ENCODE data around the gene CFAP54. TPM values are rescaled to one million over a fixed set of nuclear protein-coding genes. Genes with fewer than 3 reads are reported as not detected.

The CFAP54 gene
- total RNA-seq, 6 experiments from 2014 or later = 0.09 to 0.34 (median 0.13) TPM

DNA sequence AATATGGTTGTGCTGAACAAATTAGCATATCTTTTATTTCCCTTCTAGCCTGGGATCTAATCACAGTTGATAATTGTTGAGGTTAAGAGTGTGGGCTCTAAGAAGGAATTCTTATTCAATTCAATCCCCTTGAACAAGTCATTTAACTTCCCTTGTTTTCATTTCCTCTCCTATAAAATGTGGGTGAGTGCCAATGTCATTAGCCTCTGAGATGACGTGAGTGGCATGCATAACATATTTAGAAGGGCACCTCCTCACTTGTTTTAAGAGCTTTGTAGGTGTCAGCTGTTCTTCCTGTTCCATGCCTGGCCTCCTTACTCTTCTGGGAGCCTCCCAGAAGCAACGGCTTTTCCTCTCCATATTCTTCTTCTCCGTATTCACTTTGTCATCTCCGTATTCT, 262.2 kb downstream of the CFAP54 start:
- no peak overlapping the region for H3K27ac ChIP-seq
- no peaks in the 10 kb centered on the region for H3K4me1 ChIP-seq
- no peaks in the 10 kb centered on the region for H3K9me3 ChIP-seq
- 50% methylated on average over 4 of the region's 4 CpGs for WGBS (ENCODE audit: insufficient coverage, low coverage, low lambda C conversion rate, missing lambda C conversion rate)
- no peak overlapping the region for H3K4me3 ChIP-seq
- H3K36me3 ChIP-seq = no peaks in the 10 kb centered on the region
- TF ChIP-seq POLR2A (IDR thresholded peaks at IDR 0.05) = no peak
- TF ChIP-seq CTCF (IDR thresholded peaks at IDR 0.05) = no peak
- H3K27me3 ChIP-seq = no peaks in the 10 kb centered on the region
- ATAC-seq (no peak), DNase-seq (no peak)
- intact Hi-C loops (cut with DNase I) = no loop called here

GRCh38 chr12:96752211-96752610, 262.8 kb downstream of the CFAP54 start:
- Histone ChIP-seq H3K27me3 (no peaks in the 10 kb centered on the region), H3K9me3 (no peaks in the 10 kb centered on the region), H3K27ac (no peak overlapping the region), H3K36me3 (no peaks in the 10 kb centered on the region), H3K4me3 (no peak overlapping the region), H3K4me1 (no peaks in the 10 kb centered on the region)
- intact Hi-C loops (cut with DNase I) = no loop called here
- TF ChIP-seq CTCF (IDR thresholded peaks at IDR 0.05) = no peak
- no peak for TF ChIP-seq POLR2A (IDR thresholded peaks at IDR 0.05)
- ATAC-seq = no peak
- 44% methylated on average over 2 of the region's 2 CpGs for WGBS (ENCODE audit: insufficient coverage, low coverage, low lambda C conversion rate, missing lambda C conversion rate)
- no peak for DNase-seq

DNA sequence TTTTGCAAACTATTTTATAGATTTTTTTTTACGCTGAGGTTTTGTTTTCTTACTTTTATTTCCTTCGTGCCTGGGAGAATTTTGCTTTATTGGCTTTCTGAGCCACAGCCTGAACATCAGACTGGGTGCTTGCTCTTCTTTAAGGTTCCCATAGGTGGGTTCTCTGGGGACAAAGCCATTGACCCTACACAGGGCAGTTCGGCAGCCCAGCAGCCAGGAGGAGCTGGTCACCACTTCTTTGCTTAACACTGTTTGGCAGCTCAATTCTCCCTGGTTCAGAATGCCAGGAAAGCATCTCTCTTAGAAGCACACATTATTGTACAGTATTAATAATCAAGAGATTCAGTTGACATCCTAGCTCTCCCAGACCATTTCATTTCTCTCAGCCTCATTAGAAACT, 276.9 kb downstream of the CFAP54 start:
- H3K27ac ChIP-seq = no peak overlapping the region
- no peaks in the 10 kb centered on the region for H3K4me1 ChIP-seq
- WGBS (ENCODE audit: insufficient coverage, low coverage, low lambda C conversion rate, missing lambda C conversion rate) = 39% methylated on average over 3 of the region's 3 CpGs
- no peaks in the 10 kb centered on the region for H3K27me3 ChIP-seq
- no peaks in the 10 kb centered on the region for H3K36me3 ChIP-seq
- no peak for ATAC-seq
- no peaks in the 10 kb centered on the region for H3K9me3 ChIP-seq
- no peak overlapping the region for H3K4me3 ChIP-seq
- intact Hi-C loops (cut with DNase I) = no loop called here
- TF ChIP-seq POLR2A (IDR thresholded peaks at IDR 0.05) (no peak), CTCF (IDR thresholded peaks at IDR 0.05) (no peak)
- no peak for DNase-seq

- Histone ChIP-seq H3K36me3 (no peaks in the 10 kb centered on the region), H3K27ac (no peak overlapping the region), H3K27me3 (no peaks in the 10 kb centered on the region), H3K4me1 (no peaks in the 10 kb centered on the region), H3K4me3 (no peak overlapping the region), H3K9me3 (no peaks in the 10 kb centered on the region)
- 62% methylated on average over 4 of the region's 7 CpGs for WGBS (ENCODE audit: insufficient coverage, low coverage, low lambda C conversion rate, missing lambda C conversion rate)
- no peak for DNase-seq
- no peak for TF ChIP-seq POLR2A (IDR thresholded peaks at IDR 0.05)
- TF ChIP-seq CTCF (IDR thresholded peaks at IDR 0.05) = no peak
- intact Hi-C loops (cut with DNase I) = no loop called here
- ATAC-seq = no peak
Observed at GRCh38 chr12:96769400-96769799, 280.0 kb downstream of the CFAP54 start.
